Tibial nerve (tissue), 4 donors: ENCODE results near the gene IGF2R.

Source experiments
- EP300 ChIP-seq, 2 donors: sonication (generic); formaldehyde crosslinking; IDR thresholded peaks; one replicate each; pipeline ENCODE4 v1.6.1; 2017; ENCODE audit warnings: antibody characterized with exemption in 2 of 2, mild to moderate bottlenecking in 1 of 2
- POLR2A ChIP-seq, 2 donors: fragments of 450-650 bp; IDR thresholded peaks; one replicate each; pipeline ENCODE4 v1.6.1; 2017; ENCODE audit warnings: antibody characterized with exemption in 2 of 2, mild to moderate bottlenecking in 2 of 2, moderate library complexity in 2 of 2
- TF ChIP-seq, protein P1 (sequence below), 5 experiments: fragments of 200-600 bp in 3 of 5; fragments of 450-650 bp in 2 of 5; sonication (generic) in 3 of 5; IDR thresholded peaks; one replicate each; pipeline ENCODE4 v1.5.1; 2016 to 2019; ENCODE audit warnings: antibody characterized with exemption in 5 of 5, mild to moderate bottlenecking in 3 of 5, moderate library complexity in 2 of 5

DNA sequence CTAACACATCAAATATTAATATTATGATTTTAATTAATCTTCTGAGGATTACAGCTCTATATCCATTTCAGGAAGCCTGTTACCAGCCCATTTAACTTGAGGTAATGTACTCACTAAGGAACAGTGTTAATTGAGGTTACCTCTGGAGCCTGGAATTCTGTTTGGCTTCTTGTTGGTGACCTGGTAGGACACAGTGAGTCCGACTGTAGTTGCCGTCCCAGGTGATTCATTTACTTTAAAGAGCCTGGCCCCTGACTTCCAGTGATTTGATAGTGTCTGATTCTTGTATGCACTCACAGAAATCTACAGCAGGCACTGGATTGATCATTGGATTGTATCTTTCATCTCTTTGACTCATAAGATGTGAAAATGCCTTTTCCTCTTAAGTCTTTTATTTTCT lies 34.0 kb downstream of the IGF2R start:
- TF ChIP-seq, protein P1, sequence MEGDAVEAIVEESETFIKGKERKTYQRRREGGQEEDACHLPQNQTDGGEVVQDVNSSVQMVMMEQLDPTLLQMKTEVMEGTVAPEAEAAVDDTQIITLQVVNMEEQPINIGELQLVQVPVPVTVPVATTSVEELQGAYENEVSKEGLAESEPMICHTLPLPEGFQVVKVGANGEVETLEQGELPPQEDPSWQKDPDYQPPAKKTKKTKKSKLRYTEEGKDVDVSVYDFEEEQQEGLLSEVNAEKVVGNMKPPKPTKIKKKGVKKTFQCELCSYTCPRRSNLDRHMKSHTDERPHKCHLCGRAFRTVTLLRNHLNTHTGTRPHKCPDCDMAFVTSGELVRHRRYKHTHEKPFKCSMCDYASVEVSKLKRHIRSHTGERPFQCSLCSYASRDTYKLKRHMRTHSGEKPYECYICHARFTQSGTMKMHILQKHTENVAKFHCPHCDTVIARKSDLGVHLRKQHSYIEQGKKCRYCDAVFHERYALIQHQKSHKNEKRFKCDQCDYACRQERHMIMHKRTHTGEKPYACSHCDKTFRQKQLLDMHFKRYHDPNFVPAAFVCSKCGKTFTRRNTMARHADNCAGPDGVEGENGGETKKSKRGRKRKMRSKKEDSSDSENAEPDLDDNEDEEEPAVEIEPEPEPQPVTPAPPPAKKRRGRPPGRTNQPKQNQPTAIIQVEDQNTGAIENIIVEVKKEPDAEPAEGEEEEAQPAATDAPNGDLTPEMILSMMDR (IDR thresholded peaks at IDR 0.05), result no peak
- TF ChIP-seq EP300 (IDR thresholded peaks at IDR 0.05) (no peak), POLR2A (IDR thresholded peaks at IDR 0.05) (no peak)
